Measurements from ENCODE around the gene SLC35F6. TPM values are rescaled to one million over a fixed set of nuclear protein-coding genes. Genes with fewer than 3 reads are reported as not detected.
A peak's percentile ranks its signal among the peaks of the same experiment; 100 is the strongest.
"Not testable (repeated sequence)": the region's sequence is repeated elsewhere in the genome, so short reads cannot be mapped to it uniquely, and the experiment has no call there.

The SLC35F6 gene
- total and polyA plus RNA-seq, 9 of the 15 experiments (the other 6 are each of a cell fraction or from before 2014, with no cell fraction given): 11.9 to 47.3 (median 22.5) TPM

DNA sequence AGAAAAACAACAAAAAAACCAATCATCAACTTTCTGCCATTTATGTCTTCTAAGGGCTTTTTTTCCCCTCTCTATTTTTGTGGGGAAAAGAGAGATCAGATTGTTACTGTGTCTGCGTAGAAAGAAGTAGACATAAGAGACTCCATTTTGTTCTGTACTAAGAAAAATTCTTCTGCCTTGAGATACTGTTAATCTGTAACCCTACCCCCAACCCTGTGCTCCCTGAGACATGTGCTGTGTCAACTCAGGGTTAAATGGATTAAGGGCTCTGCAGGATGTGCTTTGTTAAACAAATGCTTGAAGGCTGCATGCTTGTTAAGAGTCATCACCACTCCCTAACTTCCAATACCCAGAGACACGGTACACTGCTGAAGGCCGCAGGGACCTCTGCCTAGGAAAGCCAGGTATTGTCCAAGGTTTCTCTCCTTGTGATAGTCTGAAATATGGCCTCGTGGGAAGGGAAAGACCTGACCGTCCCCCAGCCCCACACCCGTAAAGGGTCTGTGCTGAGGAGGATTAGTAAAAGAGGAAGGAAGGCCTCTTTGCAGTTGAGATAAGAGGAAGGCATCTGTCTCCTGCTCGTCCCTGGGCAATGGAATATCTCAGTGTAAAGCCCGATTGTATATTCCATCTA lies 14.2 kb upstream of the SLC35F6 start (continued):
- peak; percentile 99 for TF ChIP-seq ZNF395 (CRISPR knock-in tag; IDR thresholded peaks at IDR 0.05)
- TF ChIP-seq PHF21A (IDR thresholded peaks at IDR 0.05; ENCODE audit: borderline replicate concordance, low read depth): peak; percentile 27; the same call in 1 of the 2 replicates
- peak; percentile 58 for TF ChIP-seq MTA2 (IDR thresholded peaks at IDR 0.05; ENCODE audit: low read depth)
- TF ChIP-seq PBX2 (CRISPR knock-in tag; IDR thresholded peaks at IDR 0.05; ENCODE audit: low read depth); ATF1 (CRISPR knock-in tag; IDR thresholded peaks at IDR 0.05): not testable (repeated sequence)
- TF ChIP-seq PBX2 (tag; conservative IDR thresholded peaks at IDR 0.05; ENCODE audit: low read depth): peak; percentile 50; the same call in 1 of the 2 replicates
- TF ChIP-seq CREB3 (tag; conservative IDR thresholded peaks at IDR 0.05; ENCODE audit: low read depth): peak; percentile 97
- peak; percentile 97 for TF ChIP-seq ZNF766 (CRISPR knock-in tag; conservative IDR thresholded peaks at IDR 0.05)
- peak; percentile 52; the same call in 1 of the 2 replicates for TF ChIP-seq GTF2E2 (tag; IDR thresholded peaks at IDR 0.05)
- peak; percentile 58; the same call in 1 of the 2 replicates for TF ChIP-seq NFE2L1 (tag; IDR thresholded peaks at IDR 0.05; ENCODE audit: borderline replicate concordance, low read depth)
- TF ChIP-seq ZNF3 (CRISPR knock-in tag; IDR thresholded peaks at IDR 0.05): 0 out of 2 replicates have a peak, but pooled peaks have one; percentile 40
- TF ChIP-seq ATF1 (tag; IDR thresholded peaks at IDR 0.05): peak; percentile 61
- TF ChIP-seq PTTG1 (tag; IDR thresholded peaks at IDR 0.05; ENCODE audit: low read depth): peak; percentile 93
- TF ChIP-seq ARID1B (IDR thresholded peaks at IDR 0.05): peak; percentile 88
- peak; percentile 60; the same call in 1 of the 2 replicates for TF ChIP-seq SMARCC2 (IDR thresholded peaks at IDR 0.05; ENCODE audit: low read depth)
- TF ChIP-seq THRB (CRISPR knock-in tag; conservative IDR thresholded peaks at IDR 0.05): peak; percentile 28; the same call in 1 of the 2 replicates
- peak; percentile 75 for TF ChIP-seq PYGO2 (tag; IDR thresholded peaks at IDR 0.05)
- TF ChIP-seq, protein P1, sequence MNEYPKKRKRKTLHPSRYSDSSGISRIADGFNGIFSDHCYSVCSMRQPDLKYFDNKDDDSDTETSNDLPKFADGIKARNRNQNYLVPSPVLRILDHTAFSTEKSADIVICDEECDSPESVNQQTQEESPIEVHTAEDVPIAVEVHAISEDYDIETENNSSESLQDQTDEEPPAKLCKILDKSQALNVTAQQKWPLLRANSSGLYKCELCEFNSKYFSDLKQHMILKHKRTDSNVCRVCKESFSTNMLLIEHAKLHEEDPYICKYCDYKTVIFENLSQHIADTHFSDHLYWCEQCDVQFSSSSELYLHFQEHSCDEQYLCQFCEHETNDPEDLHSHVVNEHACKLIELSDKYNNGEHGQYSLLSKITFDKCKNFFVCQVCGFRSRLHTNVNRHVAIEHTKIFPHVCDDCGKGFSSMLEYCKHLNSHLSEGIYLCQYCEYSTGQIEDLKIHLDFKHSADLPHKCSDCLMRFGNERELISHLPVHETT (CRISPR knock-in tag; conservative IDR thresholded peaks at IDR 0.05 in 1 of 2, IDR thresholded peaks at IDR 0.05 in 1 of 2): peak in 1 of 2 experiments; percentile 95; a peak in 2 of 4 replicates

Data from K562 (cell line).